ENCODE data around the gene ASCC3. TPM values are rescaled to one million over a fixed set of nuclear protein-coding genes. Genes with fewer than 3 reads are reported as not detected.

The ASCC3 gene
- total RNA-seq, 4 donors from 2014 or later, result 18.1 to 26.3 (median 22.5) TPM

GRCh38 chr6:100663219-100663863 is 217.8 kb downstream of the ASCC3 start:
- TF ChIP-seq CTCF (IDR thresholded peaks at IDR 0.05; ENCODE audit: low read depth), result no peak

- TF ChIP-seq CTCF (IDR thresholded peaks at IDR 0.05; ENCODE audit: low read depth), result no peak
Observed at GRCh38 chr6:100662264-100662663, 218.9 kb downstream of the ASCC3 start.

GRCh38 chr6:100658486-100658885 is 222.6 kb downstream of the ASCC3 start:
- TF ChIP-seq CTCF (IDR thresholded peaks at IDR 0.05; ENCODE audit: low read depth), result no peak

- no peak for TF ChIP-seq CTCF (IDR thresholded peaks at IDR 0.05; ENCODE audit: low read depth)
Observed at GRCh38 chr6:100657678-100658330, 223.3 kb downstream of the ASCC3 start.

GRCh38 chr6:100633096-100633777 is 247.9 kb downstream of the ASCC3 start:
- TF ChIP-seq CTCF (IDR thresholded peaks at IDR 0.05; ENCODE audit: low read depth), result no peak

- TF ChIP-seq CTCF (IDR thresholded peaks at IDR 0.05; ENCODE audit: low read depth), result no peak
Observed at GRCh38 chr6:100630536-100630935, 250.6 kb downstream of the ASCC3 start.
